ENCODE measurements around the gene GSTA4. TPM values are rescaled to one million over a fixed set of nuclear protein-coding genes. Genes with fewer than 3 reads are reported as not detected.

Gene GSTA4
- total RNA-seq, 1 donor from 2014 or later: 12.1 TPM

DNA sequence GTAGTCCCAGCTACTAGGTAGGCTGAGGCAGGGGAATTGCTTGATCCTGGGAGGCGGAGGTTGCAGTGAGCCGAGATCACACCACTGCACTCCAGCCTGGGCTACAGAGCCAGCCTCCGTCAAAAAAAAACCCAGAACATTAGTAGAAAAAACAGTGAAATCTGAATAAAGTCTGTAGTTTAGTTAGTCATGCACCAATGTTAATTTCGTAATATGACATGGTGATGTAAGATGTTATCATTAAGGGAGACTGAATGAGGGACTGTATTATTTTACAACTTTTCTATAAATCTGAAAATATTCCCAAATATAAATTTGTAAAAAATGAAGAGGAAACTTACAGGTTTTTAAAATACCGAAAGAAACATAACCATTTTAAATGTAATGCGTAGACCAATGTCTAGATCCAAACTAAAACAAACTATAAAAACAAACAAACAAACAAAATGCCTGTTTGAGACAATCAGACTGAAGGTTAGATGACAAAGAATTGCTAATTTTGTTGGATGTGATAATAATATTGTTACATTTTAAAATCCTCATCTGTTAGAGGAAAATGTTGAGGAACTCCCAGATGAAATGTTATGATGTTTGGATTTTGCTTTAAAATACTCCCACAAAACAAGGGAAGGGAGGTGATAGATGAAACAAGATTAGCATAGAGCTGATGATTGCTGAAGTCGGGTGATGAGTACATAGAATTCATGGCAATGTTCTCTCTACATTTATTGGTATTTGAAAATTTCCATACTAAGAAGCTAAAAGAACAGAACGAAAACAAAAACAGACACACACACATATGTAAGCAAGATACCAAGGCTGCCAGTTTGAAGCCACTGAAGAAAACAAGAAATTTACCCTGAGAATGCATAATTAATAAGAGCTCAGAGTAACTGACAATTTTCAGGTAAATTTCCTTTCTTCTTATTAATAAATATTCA, 1.8 kb downstream of the GSTA4 start:
- TF ChIP-seq, protein P1, sequence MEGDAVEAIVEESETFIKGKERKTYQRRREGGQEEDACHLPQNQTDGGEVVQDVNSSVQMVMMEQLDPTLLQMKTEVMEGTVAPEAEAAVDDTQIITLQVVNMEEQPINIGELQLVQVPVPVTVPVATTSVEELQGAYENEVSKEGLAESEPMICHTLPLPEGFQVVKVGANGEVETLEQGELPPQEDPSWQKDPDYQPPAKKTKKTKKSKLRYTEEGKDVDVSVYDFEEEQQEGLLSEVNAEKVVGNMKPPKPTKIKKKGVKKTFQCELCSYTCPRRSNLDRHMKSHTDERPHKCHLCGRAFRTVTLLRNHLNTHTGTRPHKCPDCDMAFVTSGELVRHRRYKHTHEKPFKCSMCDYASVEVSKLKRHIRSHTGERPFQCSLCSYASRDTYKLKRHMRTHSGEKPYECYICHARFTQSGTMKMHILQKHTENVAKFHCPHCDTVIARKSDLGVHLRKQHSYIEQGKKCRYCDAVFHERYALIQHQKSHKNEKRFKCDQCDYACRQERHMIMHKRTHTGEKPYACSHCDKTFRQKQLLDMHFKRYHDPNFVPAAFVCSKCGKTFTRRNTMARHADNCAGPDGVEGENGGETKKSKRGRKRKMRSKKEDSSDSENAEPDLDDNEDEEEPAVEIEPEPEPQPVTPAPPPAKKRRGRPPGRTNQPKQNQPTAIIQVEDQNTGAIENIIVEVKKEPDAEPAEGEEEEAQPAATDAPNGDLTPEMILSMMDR (conservative IDR thresholded peaks at IDR 0.05; ENCODE audit: low read depth, low read length): no peak
- DNase-seq (ENCODE audit: low read depth): no peak
- peak overlapping the region; percentile 82 for H3K4me3 ChIP-seq (ENCODE audit: low read depth, low read length)

DNA sequence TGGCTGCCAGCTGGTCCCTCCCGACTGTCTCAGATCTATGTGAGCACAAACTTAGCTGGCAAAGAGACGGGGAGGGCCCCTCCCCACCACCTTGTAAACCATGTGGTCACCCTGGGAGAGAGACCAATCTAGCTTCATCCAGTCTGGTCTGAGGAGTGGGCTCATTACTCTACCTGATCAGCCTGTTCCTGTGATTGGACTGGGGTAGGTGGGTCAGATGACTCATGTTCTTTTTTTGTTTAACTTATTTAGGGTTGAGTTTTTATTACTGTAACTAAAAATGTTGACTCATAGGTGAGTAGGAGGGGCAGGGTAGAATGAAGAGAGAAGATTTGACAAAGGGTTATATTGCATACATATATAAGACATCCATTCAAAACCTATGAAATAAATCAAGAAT, 4.7 kb downstream of the GSTA4 start:
- TF ChIP-seq, protein P1 (conservative IDR thresholded peaks at IDR 0.05; ENCODE audit: low read depth, low read length): no peak
- no peak overlapping the region for H3K4me3 ChIP-seq (ENCODE audit: low read depth, low read length)
- no peak for DNase-seq (ENCODE audit: low read depth)

DNA sequence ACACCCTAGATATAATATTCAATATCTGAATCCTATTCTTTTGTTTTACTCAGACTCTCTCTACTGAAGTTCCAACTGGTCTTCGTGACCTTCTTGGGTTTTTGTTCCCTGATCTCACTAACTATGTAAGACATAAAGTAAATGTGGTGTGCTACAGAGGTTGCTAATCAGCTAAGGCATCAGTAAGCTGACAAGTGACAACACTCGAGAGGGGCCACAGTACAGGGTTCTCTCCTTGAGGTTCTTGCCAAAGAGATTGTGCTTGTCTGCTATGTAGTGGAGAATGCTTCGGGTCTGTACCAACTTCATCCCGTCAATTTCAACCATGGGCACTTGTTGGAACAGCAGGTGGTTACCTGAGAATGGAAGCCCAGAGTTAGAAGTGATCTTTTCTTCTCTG, 9.9 kb downstream of the GSTA4 start:
- DNase-seq (ENCODE audit: low read depth): no peak
- TF ChIP-seq, protein P1 (conservative IDR thresholded peaks at IDR 0.05; ENCODE audit: low read depth, low read length): no peak
- H3K4me3 ChIP-seq (ENCODE audit: low read depth, low read length): no peak overlapping the region

- TF ChIP-seq, protein P1 (conservative IDR thresholded peaks at IDR 0.05; ENCODE audit: low read depth, low read length): no peak
- no peak overlapping the region for H3K4me3 ChIP-seq (ENCODE audit: low read depth, low read length)
- no peak for DNase-seq (ENCODE audit: low read depth)
These were observed 10.8 kb downstream of the GSTA4 start for GRCh38 chr6:52984247-52984646.

DNA sequence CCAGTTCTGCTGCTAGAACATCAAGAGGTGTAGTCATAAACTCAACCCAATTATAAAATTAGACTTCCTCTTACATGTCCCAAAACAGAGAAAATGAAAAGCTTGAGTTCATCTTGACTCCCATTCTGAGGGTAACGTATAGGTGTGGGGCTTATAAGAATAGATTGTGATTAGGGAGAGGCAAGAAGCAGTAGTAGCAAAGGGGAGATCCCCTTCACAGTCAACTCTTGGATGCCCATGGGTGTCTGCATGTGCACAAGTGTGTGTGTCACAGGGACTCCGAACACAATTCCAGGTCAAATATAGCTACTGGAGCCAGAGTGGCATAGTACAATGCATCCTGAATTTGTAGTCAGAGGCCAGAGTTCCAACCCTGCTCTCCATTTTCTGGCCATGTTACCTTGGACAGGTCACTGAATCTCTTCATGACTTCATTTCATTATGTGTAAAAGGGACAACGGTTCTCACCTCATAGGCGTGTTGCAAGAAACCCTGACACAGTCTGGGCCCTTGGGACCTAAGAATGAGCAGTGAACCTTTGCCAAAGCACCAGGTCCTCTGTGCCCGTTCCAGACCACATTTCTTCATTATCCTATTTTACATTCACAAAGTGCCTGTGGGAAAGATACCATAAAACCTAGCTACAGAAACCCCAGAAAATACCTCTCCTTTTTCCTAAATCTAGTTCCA, 11.8 kb downstream of the GSTA4 start:
- DNase-seq (ENCODE audit: low read depth): no peak
- TF ChIP-seq, protein P1 (conservative IDR thresholded peaks at IDR 0.05; ENCODE audit: low read depth, low read length): no peak

DNA sequence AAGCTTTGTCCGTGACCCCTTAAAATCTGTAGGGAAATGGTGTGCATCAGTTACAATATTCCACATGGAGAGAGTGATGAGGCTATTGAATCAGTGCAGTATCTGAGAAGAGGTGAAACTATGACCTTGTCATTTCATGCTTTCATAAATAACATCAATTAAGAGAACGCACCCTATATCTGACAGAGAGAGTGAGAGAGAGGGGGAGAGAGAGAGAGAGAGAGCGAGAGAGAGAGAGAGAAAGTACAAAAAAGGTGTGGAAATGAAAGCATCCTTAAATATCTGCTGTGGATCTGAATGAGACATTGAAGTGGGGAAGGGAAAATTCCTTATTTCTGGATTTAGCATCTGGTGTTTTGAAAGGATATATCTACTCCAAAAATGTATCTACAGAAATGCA, 12.4 kb downstream of the GSTA4 start:
- no peak for DNase-seq (ENCODE audit: low read depth)
- TF ChIP-seq, protein P1 (conservative IDR thresholded peaks at IDR 0.05; ENCODE audit: low read depth, low read length): no peak
- H3K4me3 ChIP-seq (ENCODE audit: low read depth, low read length): no peak overlapping the region

More for the DNA sequence above, 11.8 kb downstream of the GSTA4 start:
- H3K4me3 ChIP-seq (ENCODE audit: low read depth, low read length): no peak overlapping the region
